ENCODE measurements around the gene DPCD. TPM values are rescaled to one million over a fixed set of nuclear protein-coding genes. Genes with fewer than 3 reads are reported as not detected.

Gene DPCD
- total RNA-seq, 1 experiment from 2014 or later: 39.5 TPM

GRCh38 chr10:101566333-101567164 is 21.6 kb upstream of the DPCD start:
- DNase-seq (ENCODE audit: low read depth, low spot score): no peak
- Histone ChIP-seq H4K20me1 (ENCODE audit: insufficient read depth) (no peaks in the 10 kb centered on the region), H3K4me3 (replicated peaks in 1 of 2; ENCODE audit: low read depth in 1 of 2, low read length in 2 of 2) (no peak overlapping the region), H3K27ac (ENCODE audit: low read depth, low read length) (no peak overlapping the region), H3K27me3 (ENCODE audit: insufficient read depth, low read length) (no peaks in the 10 kb centered on the region; the same call in 1 of the 2 replicates), H3K9ac (ENCODE audit: low read length) (no peak overlapping the region), H2AFZ (ENCODE audit: low read depth, low read length, poor library complexity, severe bottlenecking) (no peak overlapping the region), H3K79me2 (ENCODE audit: insufficient read depth, low read length) (no peaks in the 10 kb centered on the region), H3K4me1 (ENCODE audit: control insufficient read depth in 1 of 2, insufficient read depth in 2 of 2, low read length in 2 of 2) (peaks cover 11 to 22% of the 10 kb centered on the region in 2 experiments), H3K4me2 (ENCODE audit: low read length) (no peak overlapping the region), H3K36me3 (ENCODE audit: control insufficient read depth in 1 of 2, insufficient read depth in 2 of 2, low read length in 2 of 2) (no peaks in the 10 kb centered on the region), H3K9me3 (ENCODE audit: control insufficient read depth in 1 of 2, insufficient read depth in 1 of 2, low read depth in 1 of 2, low read length in 2 of 2) (no peaks in the 10 kb centered on the region), H3K9me2 (ENCODE audit: insufficient read depth) (no peaks in the 10 kb centered on the region)
- TF ChIP-seq SRF (IDR thresholded peaks at IDR 0.05; ENCODE audit: low read depth) (no peak), REST (IDR thresholded peaks at IDR 0.05; ENCODE audit: low read depth) (no peak)
- ChIA-PET CTCF (interaction anchor here (1.3 kb wide), 1 partner anchor 352 kb away, joined by 3 read pairs; no protein-coding TSS in a partner anchor), POLR2A (no interaction called here), RAD21 (ENCODE audit: low non-redundant PET in 1 of 2, low total read pairs in 2 of 2, uncharacterized antibody in 2 of 2, unreplicated experiment in 2 of 2) (no interaction called here)
- intact Hi-C loops (cut with micrococcal nuclease): no loop called here
- no TSS peak for BruUV-seq (replicated peaks)
- ATAC-seq: no peak

Measured in HCT116 (cell line).